COR-L47 (cell line): ENCODE results near the gene IL20RB.

Experiments used
- DNase-seq: peaks from one replicate; lab custom pipeline; 2025; lab: John Stamatoyannopoulos, UW

Gene IL20RB

GRCh38 chr3:137039570-137039969 lies 81.8 kb downstream of the IL20RB start:
- no peak for DNase-seq

- DNase-seq, result no peak
Observed at GRCh38 chr3:137041251-137041650, 83.5 kb downstream of the IL20RB start.

- no peak for DNase-seq
Observed at GRCh38 chr3:137041686-137042085, 83.9 kb downstream of the IL20RB start.

GRCh38 chr3:137046747-137047146 lies 89.0 kb downstream of the IL20RB start:
- no peak for DNase-seq

- no peak for DNase-seq
Observed at GRCh38 chr3:137047240-137047639, 89.5 kb downstream of the IL20RB start.

- no peak for DNase-seq
Observed at GRCh38 chr3:137050281-137050680, 92.5 kb downstream of the IL20RB start.

- DNase-seq, result no peak
Observed at GRCh38 chr3:137052298-137052697, 94.5 kb downstream of the IL20RB start.
